H9 (cell line): ENCODE data around the gene SHISA7. TPM values are rescaled to one million over a fixed set of nuclear protein-coding genes. Genes with fewer than 3 reads are reported as not detected.
"Not testable (repeated sequence)": the region's sequence is repeated elsewhere in the genome, so short reads cannot be mapped to it uniquely, and the experiment has no call there.

Source experiments
- DNase-seq: peaks from one replicate; pipeline ENCODE4 v3.0.0-alpha.2; 2017
- H2AFZ ChIP-seq: one replicate; pipeline ENCODE4 v1.6.1; 2013; ENCODE audit warnings: mild to moderate bottlenecking, low read length, control low read depth, moderate library complexity
- H2AK5ac ChIP-seq: 2 replicates; pipeline ENCODE4 v1.6.1; 2013; ENCODE audit warnings: low read length, control low read depth, mixed read lengths; ENCODE audit not compliant: insufficient read length
- H2BK120ac ChIP-seq: one replicate; pipeline ENCODE4 v1.6.1; 2013; ENCODE audit warnings: low read depth, mild to moderate bottlenecking, low read length, control low read depth, inconsistent platforms; ENCODE audit not compliant: poor library complexity, severe bottlenecking
- H2BK12ac ChIP-seq: 2 replicates; pipeline ENCODE4 v1.6.1; 2013; ENCODE audit warnings: low read length, control low read depth, mixed read lengths, low read depth; ENCODE audit not compliant: insufficient read length
- H2BK15ac ChIP-seq: 2 replicates; pipeline ENCODE4 v1.6.1; 2013; ENCODE audit warnings: low read depth, low read length, control low read depth
- H2BK20ac ChIP-seq: one replicate; pipeline ENCODE4 v1.6.1; 2013; ENCODE audit warnings: low read depth, mild to moderate bottlenecking, low read length, control low read depth, inconsistent platforms; ENCODE audit not compliant: poor library complexity, severe bottlenecking
- H2BK5ac ChIP-seq: 2 replicates; pipeline ENCODE4 v1.6.1; 2013; ENCODE audit warnings: low read length, control low read depth, mixed read lengths; ENCODE audit not compliant: insufficient read length
- H3K14ac ChIP-seq: 2 replicates; pipeline ENCODE4 v1.6.1; 2013; ENCODE audit warnings: low read length, control low read depth; ENCODE audit not compliant: insufficient read depth
- H3K18ac ChIP-seq: 2 replicates; pipeline ENCODE4 v1.6.1; 2013; ENCODE audit warnings: low read depth, mild to moderate bottlenecking, mixed read lengths, low read length, control low read depth; ENCODE audit not compliant: insufficient read length
- H3K23ac ChIP-seq: 2 replicates; pipeline ENCODE4 v1.6.1; 2013; ENCODE audit warnings: low read length, control low read depth, mixed read lengths, low read depth; ENCODE audit not compliant: insufficient read length
- H3K23me2 ChIP-seq: 2 replicates; pipeline ENCODE4 v1.6.1; 2013; ENCODE audit warnings: low read depth, mild to moderate bottlenecking, mixed read lengths, low read length, control low read depth; ENCODE audit not compliant: insufficient read length, poor library complexity, severe bottlenecking
- H3K27ac ChIP-seq: 2 replicates; pipeline ENCODE4 v1.5.1; 2013; ENCODE audit warnings: low read length, control low read depth, mixed read lengths, low read depth; ENCODE audit not compliant: insufficient read length
- H3K27me3 ChIP-seq: 2 replicates; pipeline ENCODE4 v1.6.1; 2013; ENCODE audit warnings: low read length, control low read depth, inconsistent platforms; ENCODE audit not compliant: insufficient read depth
- H3K4ac ChIP-seq: 2 replicates; pipeline ENCODE4 v1.6.1; 2013; ENCODE audit warnings: low read depth, mild to moderate bottlenecking, control low read depth, inconsistent platforms, low read length, moderate library complexity
- H3K4me1 ChIP-seq: 2 replicates; pipeline ENCODE4 v1.6.1; 2013; ENCODE audit warnings: low read length, control low read depth, inconsistent platforms; ENCODE audit not compliant: insufficient read depth
- H3K4me2 ChIP-seq: 2 replicates; pipeline ENCODE4 v1.6.1; 2013; ENCODE audit warnings: low read length, control low read depth, mixed read lengths; ENCODE audit not compliant: insufficient read length, insufficient read depth
- H3K56ac ChIP-seq: 2 replicates; pipeline ENCODE4 v1.6.1; 2013; ENCODE audit warnings: low read depth, mild to moderate bottlenecking, mixed read lengths, low read length, control low read depth; ENCODE audit not compliant: insufficient read length
- H3K79me1 ChIP-seq: 2 replicates; pipeline ENCODE4 v1.6.1; 2013; ENCODE audit warnings: low read depth, mild to moderate bottlenecking, moderate library complexity, low read length, control low read depth, inconsistent platforms; ENCODE audit not compliant: insufficient read depth, poor library complexity, severe bottlenecking
- H3K79me2 ChIP-seq: 2 replicates; pipeline ENCODE4 v1.6.1; 2013; ENCODE audit warnings: low read length, control low read depth, inconsistent platforms; ENCODE audit not compliant: insufficient read depth
- H3K9ac ChIP-seq: 2 replicates; pipeline ENCODE4 v1.6.1; 2013; ENCODE audit warnings: low read length, control low read depth, mixed read lengths; ENCODE audit not compliant: insufficient read length; ENCODE audit errors: extremely low read depth
- H3K9me3 ChIP-seq: one replicate; pipeline ENCODE4 v1.6.1; 2013; ENCODE audit warnings: low read depth, low read length, inconsistent platforms; ENCODE audit not compliant: control insufficient read depth
- H3T11ph ChIP-seq: one replicate; pipeline ENCODE4 v1.6.1; 2013; ENCODE audit warnings: mild to moderate bottlenecking, low read length, control low read depth, inconsistent platforms
- H4K20me1 ChIP-seq: one replicate; pipeline ENCODE4 v1.6.1; 2013; ENCODE audit not compliant: control insufficient read depth, insufficient read length, insufficient read depth
- H4K5ac ChIP-seq: 2 replicates; pipeline ENCODE4 v1.6.1; 2013; ENCODE audit warnings: low read depth, mild to moderate bottlenecking, mixed read lengths, low read length, control low read depth; ENCODE audit not compliant: insufficient read length
- H4K8ac ChIP-seq: replicated peaks from 2 replicates; pipeline ENCODE4 v1.6.1; 2013; ENCODE audit warnings: low read length, control low read depth, mixed read lengths, low read depth; ENCODE audit not compliant: insufficient read length
- H4K91ac ChIP-seq: 2 replicates; pipeline ENCODE4 v1.6.1; 2013; ENCODE audit warnings: low read depth, mild to moderate bottlenecking, moderate library complexity, mixed read lengths, low read length, control low read depth; ENCODE audit not compliant: insufficient read length
- H3K27ac Mint-ChIP-seq, 3 experiments: 2 replicates in 2 of 3; 3 replicates in 1 of 3; pipeline ENCODE4 v1.8.0; 2020 to 2021; ENCODE audit warnings: mixed read lengths in 3 of 3, mild to moderate bottlenecking in 1 of 3, moderate library complexity in 1 of 3
- H3K27me3 Mint-ChIP-seq: 2 replicates; pipeline ENCODE4 v1.8.0; 2021; ENCODE audit warnings: low read depth, mild to moderate bottlenecking, moderate library complexity, mixed read lengths
- H3K36me3 Mint-ChIP-seq, 3 experiments: 2 replicates in 2 of 3; 3 replicates in 1 of 3; pipeline ENCODE4 v1.8.0; 2020 to 2021; ENCODE audit warnings: low read depth in 3 of 3, mixed read lengths in 3 of 3; ENCODE audit not compliant: insufficient read depth in 1 of 3
- H3K4me1 Mint-ChIP-seq, 2 experiments: 2 replicates each; pipeline ENCODE4 v1.8.0; 2020; ENCODE audit warnings: mixed read lengths in 2 of 2
- H3K4me3 Mint-ChIP-seq, 2 experiments: 2 replicates in 1 of 2; 3 replicates in 1 of 2; pipeline ENCODE4 v1.8.0; 2020 to 2021; ENCODE audit warnings: mild to moderate bottlenecking in 2 of 2, mixed read lengths in 2 of 2, moderate library complexity in 1 of 2
- H3K9me3 Mint-ChIP-seq, 2 experiments: 2 replicates in 1 of 2; 3 replicates in 1 of 2; pipeline ENCODE4 v1.8.0; 2020; ENCODE audit warnings: mild to moderate bottlenecking in 2 of 2, mixed read lengths in 2 of 2, moderate library complexity in 1 of 2
- WGBS: extraction: QIAGEN DNeasy Blood & Tissue Kit; methylation state at CpG from one replicate; pipeline ENCODE4 v1.1.7; 2013; ENCODE audit warnings: missing lambda C conversion rate, low lambda C conversion rate, mixed read lengths; ENCODE audit not compliant: insufficient read length; ENCODE audit errors: extremely low coverage; 5-methylcytosine and 5-hydroxymethylcytosine counted together
- total RNA-seq: library from RNA; stranded (reverse); gene quantifications from 2 replicates; pipeline ENCODE4 v1.2.1, GENCODE V29; 2021
- TF ChIP-seq, protein P1 (sequence below): fragments of 200-600 bp; sonication (generic); conservative IDR thresholded peaks from 3 replicates; pipeline ENCODE4 v1.8.0; 2021; ENCODE audit warnings: antibody characterized with exemption, mild to moderate bottlenecking

Gene SHISA7
- total RNA-seq, 1 experiment from 2014 or later = 0.31 TPM

DNA sequence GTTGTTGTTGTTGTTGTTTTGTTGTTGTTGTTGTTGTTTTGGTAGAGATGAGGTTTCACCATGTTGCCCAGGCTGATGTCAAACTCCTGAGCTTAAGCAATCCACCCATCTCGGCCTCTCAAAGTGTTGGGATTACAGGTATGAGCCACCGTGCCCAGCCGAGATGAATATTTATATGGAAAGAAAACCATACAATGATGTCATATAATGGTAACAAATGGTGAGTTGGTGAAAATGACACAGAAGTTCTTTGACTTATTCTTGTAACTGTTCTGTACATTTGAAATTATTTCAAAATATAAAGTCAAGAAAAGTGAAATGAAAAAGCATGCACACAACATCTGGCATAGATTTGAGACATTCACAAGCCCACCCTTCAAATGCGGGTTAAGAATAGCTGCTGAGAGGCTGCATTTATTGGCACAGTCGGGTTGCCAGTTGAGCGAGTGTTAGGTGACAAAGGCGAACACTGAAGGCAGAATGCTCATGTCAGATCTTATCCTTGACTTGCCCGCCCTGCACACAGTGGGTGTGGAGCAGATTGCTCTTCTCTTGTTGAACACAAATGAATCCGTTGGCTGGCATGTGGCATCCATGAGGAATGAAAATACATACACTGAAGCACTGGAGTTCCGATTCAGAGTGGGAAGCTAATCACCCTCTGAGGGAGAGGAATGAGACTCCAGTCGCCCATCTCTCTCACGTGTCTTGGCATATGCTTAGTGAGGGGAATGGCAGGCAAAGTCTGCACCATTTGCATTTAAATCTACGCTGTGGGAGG, 19.7 kb downstream of the SHISA7 start:
- H2AK5ac ChIP-seq = no peak overlapping the region
- no peak for DNase-seq
- TF ChIP-seq, protein P1, sequence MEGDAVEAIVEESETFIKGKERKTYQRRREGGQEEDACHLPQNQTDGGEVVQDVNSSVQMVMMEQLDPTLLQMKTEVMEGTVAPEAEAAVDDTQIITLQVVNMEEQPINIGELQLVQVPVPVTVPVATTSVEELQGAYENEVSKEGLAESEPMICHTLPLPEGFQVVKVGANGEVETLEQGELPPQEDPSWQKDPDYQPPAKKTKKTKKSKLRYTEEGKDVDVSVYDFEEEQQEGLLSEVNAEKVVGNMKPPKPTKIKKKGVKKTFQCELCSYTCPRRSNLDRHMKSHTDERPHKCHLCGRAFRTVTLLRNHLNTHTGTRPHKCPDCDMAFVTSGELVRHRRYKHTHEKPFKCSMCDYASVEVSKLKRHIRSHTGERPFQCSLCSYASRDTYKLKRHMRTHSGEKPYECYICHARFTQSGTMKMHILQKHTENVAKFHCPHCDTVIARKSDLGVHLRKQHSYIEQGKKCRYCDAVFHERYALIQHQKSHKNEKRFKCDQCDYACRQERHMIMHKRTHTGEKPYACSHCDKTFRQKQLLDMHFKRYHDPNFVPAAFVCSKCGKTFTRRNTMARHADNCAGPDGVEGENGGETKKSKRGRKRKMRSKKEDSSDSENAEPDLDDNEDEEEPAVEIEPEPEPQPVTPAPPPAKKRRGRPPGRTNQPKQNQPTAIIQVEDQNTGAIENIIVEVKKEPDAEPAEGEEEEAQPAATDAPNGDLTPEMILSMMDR = no peak
- H3K4me1 ChIP-seq = no peaks in the 10 kb centered on the region
- no peak overlapping the region for H3K14ac ChIP-seq
- no peak overlapping the region for H2BK20ac ChIP-seq
- Mint-ChIP-seq H3K36me3 (no peaks in the 10 kb centered on the region), H3K4me1 (peaks cover 0 to 2% of the 10 kb centered on the region in 2 experiments; a peak in 2 of 4 replicates), H3K27me3 (peaks cover 50% of the 10 kb centered on the region), H3K9me3 (peaks cover 0 to 2% of the 10 kb centered on the region in 2 experiments; a peak in 1 of 5 replicates), H3K27ac (no peak overlapping the region), H3K4me3 (no peak overlapping the region)
- H3K4ac ChIP-seq = no peak overlapping the region
- H4K5ac ChIP-seq = no peak overlapping the region
- H3K79me2 ChIP-seq = no peaks in the 10 kb centered on the region
- no peak overlapping the region for H4K8ac ChIP-seq
- H4K20me1 ChIP-seq = no peaks in the 10 kb centered on the region
- no peak overlapping the region for H3K23ac ChIP-seq
- no peaks in the 10 kb centered on the region for H3K79me1 ChIP-seq
- no peak overlapping the region for H3K27ac ChIP-seq
- no peak overlapping the region for H2BK12ac ChIP-seq
- H3K9ac ChIP-seq = no peak overlapping the region
- no peaks in the 10 kb centered on the region for H3K27me3 ChIP-seq
- no peak overlapping the region for H3K18ac ChIP-seq
- no peaks in the 10 kb centered on the region for H3K9me3 ChIP-seq
- H3K56ac ChIP-seq = no peak overlapping the region
- H3T11ph ChIP-seq = no peak overlapping the region
- H2BK5ac ChIP-seq = no peak overlapping the region
- H2BK15ac ChIP-seq = no peak overlapping the region
- H2AFZ ChIP-seq = no peak overlapping the region
- no peak overlapping the region for H2BK120ac ChIP-seq
- no peaks in the 10 kb centered on the region for H3K23me2 ChIP-seq
- H3K4me2 ChIP-seq = no peak overlapping the region
- WGBS = no CpG with 5 or more reads among the region's 13 CpGs
- H4K91ac ChIP-seq = no peak overlapping the region

DNA sequence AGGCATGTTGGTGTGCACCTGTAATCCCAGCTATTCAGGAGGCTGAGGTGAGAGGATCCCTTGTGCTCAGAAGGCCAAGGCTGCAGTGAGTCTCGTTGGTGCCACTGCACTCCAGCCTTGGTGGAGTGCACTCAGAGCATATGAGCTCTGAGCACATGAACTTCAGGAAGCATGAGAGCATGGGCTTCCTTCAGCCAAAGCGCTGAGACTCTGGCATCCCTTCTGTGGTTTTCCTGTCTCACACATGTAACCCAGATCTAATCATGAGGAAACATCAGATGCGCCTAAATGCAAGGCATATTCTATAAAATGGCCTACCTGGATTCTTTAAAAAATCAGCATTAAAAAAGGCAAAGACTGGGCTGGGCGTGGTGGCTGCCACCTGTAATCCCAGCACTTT, 21.8 kb downstream of the SHISA7 start:
- H3K4me1 ChIP-seq, H3K4me3 Mint-ChIP-seq, H2AK5ac ChIP-seq, H3K27ac ChIP-seq, H3K9ac ChIP-seq, H4K91ac ChIP-seq, H2AFZ ChIP-seq, H3K56ac ChIP-seq, H3K79me1 ChIP-seq, H2BK20ac ChIP-seq, H3K79me2 ChIP-seq, H3K4me1 Mint-ChIP-seq, H4K20me1 ChIP-seq, H3K18ac ChIP-seq, H3K14ac ChIP-seq, H2BK120ac ChIP-seq, H3K27me3 ChIP-seq, DNase-seq, H3K4me2 ChIP-seq, H3K4ac ChIP-seq, H3K9me3 Mint-ChIP-seq, H3K36me3 Mint-ChIP-seq, H4K5ac ChIP-seq, H4K8ac ChIP-seq, H3T11ph ChIP-seq, H3K23me2 ChIP-seq, H3K27ac Mint-ChIP-seq, H2BK15ac ChIP-seq, H3K9me3 ChIP-seq, H2BK5ac ChIP-seq, H2BK12ac ChIP-seq, H3K23ac ChIP-seq: not testable (repeated sequence)
- WGBS = no CpG with 5 or more reads among the region's 4 CpGs
- peaks cover 50% of the 10 kb centered on the region for H3K27me3 Mint-ChIP-seq
